AG10803 (cell line): ENCODE results near the gene UBFD1.

Source experiments
- DNase-seq: peaks from one replicate; pipeline ENCODE4 v3.0.0; 2010; ENCODE audit warnings: low read depth
- H3K4me3 ChIP-seq: 2 replicates; pipeline ENCODE4 v1.5.1; 2011; ENCODE audit warnings: mild to moderate bottlenecking, low read length, control low read depth
- CTCF ChIP-seq: conservative IDR thresholded peaks from 2 replicates; pipeline ENCODE4 v1.5.1; 2011; ENCODE audit warnings: mild to moderate bottlenecking, low read length, control low read depth, inconsistent platforms

UBFD1 gene

GRCh38 chr16:23528644-23529310 is 28.8 kb upstream of the UBFD1 start:
- no peak for TF ChIP-seq CTCF
- no peak for DNase-seq
- H3K4me3 ChIP-seq, result no peak overlapping the region

GRCh38 chr16:23530062-23530461 is 27.5 kb upstream of the UBFD1 start:
- H3K4me3 ChIP-seq, result no peak overlapping the region
- no peak for TF ChIP-seq CTCF
- DNase-seq, result no peak

DNA sequence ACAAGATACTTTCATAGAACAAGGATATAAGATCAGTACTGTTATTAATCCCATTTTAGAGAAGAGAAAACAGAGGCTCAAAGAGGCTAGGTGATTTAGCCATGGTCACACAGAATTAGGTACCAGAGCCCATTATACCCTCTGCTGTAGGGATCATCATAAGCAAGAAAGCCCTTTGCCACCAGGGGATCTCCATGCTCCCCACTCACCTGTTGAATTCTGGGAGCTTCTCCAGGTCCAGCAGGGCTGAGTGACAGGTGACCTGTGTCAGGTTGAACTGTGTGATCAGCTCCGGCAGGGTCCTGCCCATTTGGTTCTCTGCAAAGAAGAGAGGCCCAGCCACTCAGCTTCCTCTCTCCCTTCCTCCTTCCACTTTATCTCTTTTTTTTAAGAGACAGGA is 25.1 kb upstream of the UBFD1 start:
- DNase-seq, result no peak

DNA sequence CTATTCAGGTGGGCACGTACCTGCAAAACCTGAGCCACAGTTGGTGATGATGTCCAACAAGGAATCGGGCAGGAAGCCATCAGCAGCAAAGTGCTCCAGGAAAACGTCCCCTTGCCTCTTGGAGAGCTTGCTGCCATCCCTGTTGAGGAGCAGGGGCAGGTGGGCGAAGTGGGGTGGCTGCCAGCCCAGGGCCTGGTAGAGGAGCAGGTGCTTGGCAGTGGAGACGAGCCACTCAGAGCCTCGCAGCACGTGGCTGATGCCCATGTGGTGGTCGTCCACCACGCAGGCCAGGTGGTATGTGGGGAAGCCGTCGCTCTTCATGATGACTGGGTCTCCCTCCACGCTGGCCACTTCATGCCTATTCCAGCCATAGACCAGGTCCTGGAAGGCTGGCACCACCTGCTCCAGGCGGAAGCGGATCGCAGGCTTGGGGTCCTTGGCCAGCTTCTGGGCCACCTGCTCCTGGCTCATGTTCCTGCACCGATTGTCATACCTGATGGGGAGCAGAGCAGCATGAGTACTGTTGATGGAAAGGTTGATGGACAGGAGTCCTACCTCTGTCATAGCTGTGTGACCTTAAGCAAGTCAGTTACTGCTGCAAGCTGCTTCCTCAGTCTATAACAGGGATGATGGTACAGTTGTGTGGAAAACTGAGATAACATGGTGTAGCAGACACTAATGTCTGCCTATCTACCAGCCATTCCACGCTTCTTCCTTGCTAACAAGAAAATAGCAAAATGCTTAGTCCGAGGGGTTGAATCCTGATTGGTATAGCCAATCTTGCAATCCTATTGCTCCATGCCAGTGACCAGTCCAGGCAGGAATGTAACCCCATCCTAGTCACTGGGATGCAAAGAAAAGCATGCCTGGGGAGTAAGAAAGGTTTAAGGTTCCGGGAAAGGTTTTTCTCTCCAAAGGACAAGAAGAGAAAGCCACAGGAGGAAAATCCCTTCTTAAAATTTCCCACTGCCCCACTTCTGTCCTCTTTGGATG is 22.4 kb upstream of the UBFD1 start:
- H3K4me3 ChIP-seq, result no peak overlapping the region
- no peak for TF ChIP-seq CTCF
- DNase-seq, result peak; percentile 26

More for the DNA sequence above, 25.1 kb upstream of the UBFD1 start:
- no peak for TF ChIP-seq CTCF
- H3K4me3 ChIP-seq, result no peak overlapping the region

DNA sequence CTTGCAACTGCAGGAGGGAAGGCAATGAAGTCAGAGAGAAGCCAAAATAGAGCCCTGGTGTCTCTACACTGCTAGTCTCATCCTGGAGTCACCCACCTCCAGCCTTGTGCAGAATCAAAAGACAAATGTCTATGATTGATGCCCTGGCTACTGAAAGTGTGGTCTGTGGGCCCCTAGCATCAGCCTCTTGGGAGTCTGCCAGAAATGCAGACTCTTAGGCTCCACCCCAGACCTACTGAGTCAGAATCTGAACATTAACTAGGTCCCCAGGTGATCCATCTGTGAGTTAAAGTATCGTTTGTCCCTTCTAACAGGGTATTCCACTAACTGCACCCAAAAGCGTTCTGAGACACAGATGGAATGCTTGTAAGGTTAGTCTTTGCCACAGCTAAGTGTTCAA is 21.6 kb upstream of the UBFD1 start:
- no peak overlapping the region for H3K4me3 ChIP-seq

DNA sequence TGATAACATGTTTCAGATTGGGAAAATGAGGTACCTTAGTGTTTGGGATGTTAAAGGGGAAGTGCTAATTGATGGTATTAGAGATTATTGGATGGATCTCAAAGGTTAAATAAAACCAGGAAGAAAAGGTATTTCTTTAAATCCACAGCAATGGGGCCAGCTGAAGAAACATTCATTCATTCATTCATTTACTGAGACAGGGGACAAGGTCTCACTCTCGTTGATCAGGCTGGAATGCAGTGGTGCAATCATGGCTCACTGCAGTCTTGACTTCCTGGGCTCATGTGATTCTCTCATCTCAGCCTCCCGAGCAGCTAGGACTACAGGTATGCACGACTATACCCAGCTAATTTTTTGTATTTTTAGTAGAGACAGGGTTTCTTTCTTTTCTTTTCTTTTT is 20.1 kb upstream of the UBFD1 start:
- DNase-seq, result no peak
- no peak overlapping the region for H3K4me3 ChIP-seq
- TF ChIP-seq CTCF, result no peak

More for the DNA sequence above, 21.6 kb upstream of the UBFD1 start:
- TF ChIP-seq CTCF, result no peak
- no peak for DNase-seq

- TF ChIP-seq CTCF, result no peak
- DNase-seq, result no peak
- no peak overlapping the region for H3K4me3 ChIP-seq
Measured at GRCh38 chr16:23538919-23539278, 18.6 kb upstream of the UBFD1 start.
